ENCODE measurements around the gene ADAMTS17. TPM values are rescaled to one million over a fixed set of nuclear protein-coding genes. Genes with fewer than 3 reads are reported as not detected.

Gene ADAMTS17
- total RNA-seq, 1 experiment from 2014 or later: 3.2 TPM

- TF ChIP-seq EZH2 (IDR thresholded peaks at IDR 0.05; ENCODE audit: low read depth) (no peak), CTCF (conservative IDR thresholded peaks at IDR 0.05) (no peak)
- Histone ChIP-seq H3K4me2 (no peak overlapping the region), H3K27me3 (ENCODE audit: insufficient read depth, low read depth) (no peaks in the 10 kb centered on the region), H3K9me3 (ENCODE audit: insufficient read depth, low read depth) (no peaks in the 10 kb centered on the region), H3K27ac (no peak overlapping the region), H3K79me2 (ENCODE audit: low read depth) (no peaks in the 10 kb centered on the region), H3K36me3 (ENCODE audit: low read depth) (no peaks in the 10 kb centered on the region), H2AFZ (no peak overlapping the region), H3K4me3 (no peak overlapping the region), H3K4me1 (replicated peaks; ENCODE audit: insufficient read depth) (no peaks in the 10 kb centered on the region), H3F3A (ENCODE audit: insufficient read depth, low read depth) (no peaks in the 10 kb centered on the region), H4K20me1 (ENCODE audit: insufficient read depth) (no peaks in the 10 kb centered on the region), H3K9me2 (ENCODE audit: insufficient read depth) (no peaks in the 10 kb centered on the region; the same call in 1 of the 2 replicates)
- DNase-seq: no peak
- ChIA-PET POLR2A (ENCODE audit: unreplicated experiment) (no interaction called here), CTCF (no interaction called here)
- no TSS peak for BruUV-seq (replicated peaks)
- intact Hi-C loops (cut with micrococcal nuclease; ENCODE audit: unreplicated experiment): no loop called here
These were observed 125.6 kb downstream of the ADAMTS17 start for GRCh38 chr15:100216182-100216581.

GRCh38 chr15:100215843-100216169, 126.0 kb downstream of the ADAMTS17 start:
- ChIA-PET CTCF (no interaction called here), POLR2A (ENCODE audit: unreplicated experiment) (no interaction called here)
- H3K4me2 ChIP-seq: no peak overlapping the region
- intact Hi-C loops (cut with micrococcal nuclease; ENCODE audit: unreplicated experiment): no loop called here
- no peak for DNase-seq
- no peaks in the 10 kb centered on the region for H3K36me3 ChIP-seq (ENCODE audit: low read depth)
- H3F3A ChIP-seq (ENCODE audit: insufficient read depth, low read depth): no peaks in the 10 kb centered on the region
- no peak overlapping the region for H2AFZ ChIP-seq
- BruUV-seq (replicated peaks): no TSS peak
- H3K9me3 ChIP-seq (ENCODE audit: insufficient read depth, low read depth): no peaks in the 10 kb centered on the region
- H3K27me3 ChIP-seq (ENCODE audit: insufficient read depth, low read depth): no peaks in the 10 kb centered on the region
- no peaks in the 10 kb centered on the region for H3K4me1 ChIP-seq (replicated peaks; ENCODE audit: insufficient read depth)
- no peak for TF ChIP-seq CTCF (conservative IDR thresholded peaks at IDR 0.05)
- TF ChIP-seq EZH2 (IDR thresholded peaks at IDR 0.05; ENCODE audit: low read depth): no peak
- H4K20me1 ChIP-seq (ENCODE audit: insufficient read depth): no peaks in the 10 kb centered on the region
- no peak overlapping the region for H3K27ac ChIP-seq
- no peak overlapping the region for H3K4me3 ChIP-seq
- no peaks in the 10 kb centered on the region; the same call in 1 of the 2 replicates for H3K9me2 ChIP-seq (ENCODE audit: insufficient read depth)
- H3K79me2 ChIP-seq (ENCODE audit: low read depth): no peaks in the 10 kb centered on the region

GRCh38 chr15:100215031-100215842, 126.5 kb downstream of the ADAMTS17 start:
- H2AFZ ChIP-seq: no peak overlapping the region
- POLR2A ChIA-PET (ENCODE audit: unreplicated experiment): no interaction called here
- no peaks in the 10 kb centered on the region for H3F3A ChIP-seq (ENCODE audit: insufficient read depth, low read depth)
- no peaks in the 10 kb centered on the region for H3K9me3 ChIP-seq (ENCODE audit: insufficient read depth, low read depth)
- no peaks in the 10 kb centered on the region for H3K36me3 ChIP-seq (ENCODE audit: low read depth)
- no peaks in the 10 kb centered on the region for H3K79me2 ChIP-seq (ENCODE audit: low read depth)
- CTCF ChIA-PET: no interaction called here
- no peak overlapping the region for H3K4me2 ChIP-seq
- no peak overlapping the region for H3K4me3 ChIP-seq
- intact Hi-C loops (cut with micrococcal nuclease; ENCODE audit: unreplicated experiment): no loop called here
- no peaks in the 10 kb centered on the region for H3K27me3 ChIP-seq (ENCODE audit: insufficient read depth, low read depth)
- no TSS peak for BruUV-seq (replicated peaks)
- H3K9me2 ChIP-seq (ENCODE audit: insufficient read depth): no peaks in the 10 kb centered on the region; the same call in 1 of the 2 replicates
- DNase-seq: no peak
- no peak overlapping the region for H3K27ac ChIP-seq
- TF ChIP-seq EZH2 (IDR thresholded peaks at IDR 0.05; ENCODE audit: low read depth): no peak
- no peak for TF ChIP-seq CTCF (conservative IDR thresholded peaks at IDR 0.05)
- H4K20me1 ChIP-seq (ENCODE audit: insufficient read depth): no peaks in the 10 kb centered on the region
- H3K4me1 ChIP-seq (replicated peaks; ENCODE audit: insufficient read depth): no peaks in the 10 kb centered on the region
